ENCODE data around the gene FAM156A. TPM values are rescaled to one million over a fixed set of nuclear protein-coding genes. Genes with fewer than 3 reads are reported as not detected.
"Not testable (repeated sequence)": the region's sequence is repeated elsewhere in the genome, so short reads cannot be mapped to it uniquely, and the experiment has no call there.

Gene FAM156A
- polyA plus RNA-seq, 3 donors, result 3.4 to 92.6 (median 5.6) TPM

DNA sequence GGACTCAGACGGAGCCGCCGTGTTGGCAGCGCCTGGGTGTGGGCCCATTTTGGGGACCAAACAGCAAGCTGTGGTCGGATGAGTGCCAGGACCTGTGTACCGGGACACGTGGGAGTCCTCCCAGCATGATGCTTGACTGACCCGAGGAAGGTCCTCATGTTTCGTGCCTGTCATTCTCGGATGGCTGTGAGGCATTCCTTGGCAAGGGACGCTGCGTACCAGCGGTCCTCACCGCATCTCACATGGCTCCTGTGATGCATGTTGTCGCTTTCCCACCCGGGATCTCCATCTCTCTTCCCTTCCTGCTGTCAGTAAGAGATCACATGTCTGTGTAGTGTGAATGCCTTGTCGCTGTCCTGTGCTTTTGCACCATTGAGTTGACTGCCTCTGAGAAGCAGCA, 50.4 kb downstream of the FAM156A start:
- H3K4me1 ChIP-seq (ENCODE audit: control insufficient read depth in 1 of 2, insufficient read depth in 2 of 2, low read length in 2 of 2); H3K4me3 Mint-ChIP-seq; H3K9me3 ChIP-seq (replicated peaks in 1 of 2; ENCODE audit: control insufficient read depth in 1 of 2, insufficient read depth in 1 of 2, low read length in 2 of 2); H3K4me1 Mint-ChIP-seq; H3K4me3 ChIP-seq (replicated peaks in 1 of 3; ENCODE audit: low read depth in 2 of 3, low read length in 3 of 3); intact Hi-C loops (cut with micrococcal nuclease); H3K36me3 ChIP-seq (replicated peaks in 1 of 2; ENCODE audit: control insufficient read depth in 1 of 2, insufficient read depth in 2 of 2, low read length in 2 of 2); H3K27me3 ChIP-seq (ENCODE audit: control insufficient read depth in 2 of 2, insufficient read depth in 2 of 2, low read length in 2 of 2); H2AFZ ChIP-seq (ENCODE audit: insufficient read depth, low read depth, low read length, poor library complexity, severe bottlenecking); H4K20me1 ChIP-seq (ENCODE audit: insufficient read depth, low read length); H3K27ac Mint-ChIP-seq; H3K27me3 Mint-ChIP-seq (ENCODE audit: low read depth in 3 of 3); H3K36me3 Mint-ChIP-seq; H3K79me2 ChIP-seq (ENCODE audit: insufficient read depth, low read length); H3K9ac ChIP-seq (ENCODE audit: insufficient read depth, low read length, poor library complexity, severe bottlenecking); H3K4me2 ChIP-seq (replicated peaks; ENCODE audit: extremely low read depth, low read length, poor library complexity, severe bottlenecking); H3K9me3 Mint-ChIP-seq; DNase-seq; H3K27ac ChIP-seq (ENCODE audit: low read depth in 1 of 2, low read length in 2 of 2): not testable (repeated sequence)
- no CpG with 5 or more reads among the region's 17 CpGs for WGBS (ENCODE audit: insufficient coverage)

DNA sequence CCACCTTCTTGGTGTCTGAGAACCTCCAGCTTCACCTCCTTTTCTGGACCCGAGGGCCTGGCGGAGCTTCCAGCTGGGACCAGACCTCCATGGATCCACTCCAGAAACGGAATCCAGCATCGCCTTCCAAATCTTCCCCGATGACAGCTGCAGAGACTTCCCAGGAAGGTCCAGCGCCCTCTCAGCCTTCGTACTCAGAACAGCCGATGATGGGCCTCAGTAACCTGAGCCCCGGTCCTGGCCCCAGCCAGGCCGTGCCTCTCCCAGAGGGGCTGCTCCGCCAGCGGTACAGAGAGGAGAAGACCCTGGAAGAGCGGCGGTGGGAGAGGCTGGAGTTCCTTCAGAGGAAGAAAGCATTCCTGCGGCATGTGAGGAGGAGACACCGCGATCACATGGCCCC, 51.2 kb downstream of the FAM156A start:
- H3K4me2 ChIP-seq (replicated peaks; ENCODE audit: extremely low read depth, low read length, poor library complexity, severe bottlenecking); H3K79me2 ChIP-seq (ENCODE audit: insufficient read depth, low read length); H3K27ac Mint-ChIP-seq; H3K9me3 Mint-ChIP-seq; H3K4me1 ChIP-seq (ENCODE audit: control insufficient read depth in 1 of 2, insufficient read depth in 2 of 2, low read length in 2 of 2); H3K36me3 ChIP-seq (replicated peaks in 1 of 2; ENCODE audit: control insufficient read depth in 1 of 2, insufficient read depth in 2 of 2, low read length in 2 of 2); H4K20me1 ChIP-seq (ENCODE audit: insufficient read depth, low read length); H2AFZ ChIP-seq (ENCODE audit: insufficient read depth, low read depth, low read length, poor library complexity, severe bottlenecking); H3K4me3 Mint-ChIP-seq; H3K9ac ChIP-seq (ENCODE audit: insufficient read depth, low read length, poor library complexity, severe bottlenecking); H3K27ac ChIP-seq (ENCODE audit: low read depth in 1 of 2, low read length in 2 of 2); H3K9me3 ChIP-seq (replicated peaks in 1 of 2; ENCODE audit: control insufficient read depth in 1 of 2, insufficient read depth in 1 of 2, low read length in 2 of 2); H3K27me3 ChIP-seq (ENCODE audit: control insufficient read depth in 2 of 2, insufficient read depth in 2 of 2, low read length in 2 of 2); H3K4me3 ChIP-seq (replicated peaks in 1 of 3; ENCODE audit: low read depth in 2 of 3, low read length in 3 of 3); H3K4me1 Mint-ChIP-seq; H3K27me3 Mint-ChIP-seq (ENCODE audit: low read depth in 3 of 3); DNase-seq; H3K36me3 Mint-ChIP-seq; intact Hi-C loops (cut with micrococcal nuclease): not testable (repeated sequence)
- WGBS (ENCODE audit: insufficient coverage), result no CpG with 5 or more reads among the region's 17 CpGs

DNA sequence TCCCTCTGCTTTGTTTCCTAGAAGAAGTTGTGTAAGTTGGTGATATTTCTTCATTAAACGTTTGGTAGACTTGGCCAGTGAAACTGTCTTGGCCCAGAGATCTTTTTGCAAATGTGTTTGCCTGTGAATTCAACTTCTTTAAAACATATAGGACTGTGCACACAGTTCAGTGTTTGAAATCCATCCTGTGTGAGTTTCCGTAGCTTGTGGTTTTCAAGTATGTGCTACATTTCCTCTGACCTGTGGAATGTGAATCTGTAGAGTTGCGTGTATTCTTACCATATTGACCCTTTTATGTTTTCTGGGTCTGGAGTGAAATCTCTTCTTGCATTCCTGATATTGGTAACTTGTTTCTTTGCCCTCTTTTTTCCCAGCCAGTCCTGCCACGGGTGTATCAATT, 52.2 kb downstream of the FAM156A start:
- H3K79me2 ChIP-seq (ENCODE audit: insufficient read depth, low read length); H3K27me3 Mint-ChIP-seq (ENCODE audit: low read depth in 3 of 3); H3K27ac Mint-ChIP-seq; intact Hi-C loops (cut with micrococcal nuclease); H3K27me3 ChIP-seq (ENCODE audit: control insufficient read depth in 2 of 2, insufficient read depth in 2 of 2, low read length in 2 of 2); DNase-seq; H3K4me2 ChIP-seq (replicated peaks; ENCODE audit: extremely low read depth, low read length, poor library complexity, severe bottlenecking); H3K4me1 ChIP-seq (ENCODE audit: control insufficient read depth in 1 of 2, insufficient read depth in 2 of 2, low read length in 2 of 2); H3K36me3 ChIP-seq (replicated peaks in 1 of 2; ENCODE audit: control insufficient read depth in 1 of 2, insufficient read depth in 2 of 2, low read length in 2 of 2); H3K4me1 Mint-ChIP-seq; H3K4me3 Mint-ChIP-seq; H2AFZ ChIP-seq (ENCODE audit: insufficient read depth, low read depth, low read length, poor library complexity, severe bottlenecking); H3K36me3 Mint-ChIP-seq; H3K27ac ChIP-seq (ENCODE audit: low read depth in 1 of 2, low read length in 2 of 2); H4K20me1 ChIP-seq (ENCODE audit: insufficient read depth, low read length); H3K4me3 ChIP-seq (replicated peaks in 1 of 3; ENCODE audit: low read depth in 2 of 3, low read length in 3 of 3); H3K9me3 ChIP-seq (replicated peaks in 1 of 2; ENCODE audit: control insufficient read depth in 1 of 2, insufficient read depth in 1 of 2, low read length in 2 of 2); H3K9ac ChIP-seq (ENCODE audit: insufficient read depth, low read length, poor library complexity, severe bottlenecking); H3K9me3 Mint-ChIP-seq: not testable (repeated sequence)
- WGBS (ENCODE audit: insufficient coverage), result no CpG with 5 or more reads among the region's 4 CpGs

DNA sequence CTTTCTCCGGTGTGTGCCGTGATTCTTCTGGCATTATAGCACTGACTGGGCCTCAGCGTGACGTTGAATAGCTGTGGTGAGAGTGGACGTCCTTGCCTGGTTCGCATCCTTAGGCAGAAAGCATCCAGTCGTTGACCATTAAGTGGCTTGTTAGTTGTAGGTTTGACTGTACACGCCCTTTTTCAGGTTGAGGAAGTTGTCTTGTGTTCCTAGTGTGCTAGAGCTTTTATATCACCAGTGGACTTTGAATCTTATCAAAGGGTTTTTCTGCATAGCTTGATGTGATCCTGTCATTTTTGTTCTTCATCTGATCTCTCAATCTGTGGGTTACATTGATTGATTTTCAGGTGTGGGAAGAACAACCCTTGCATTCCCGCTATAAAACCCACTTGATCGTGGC, 52.8 kb downstream of the FAM156A start:
- H3K27me3 Mint-ChIP-seq (ENCODE audit: low read depth in 3 of 3); H3K27ac ChIP-seq (ENCODE audit: low read depth in 1 of 2, low read length in 2 of 2); H3K27ac Mint-ChIP-seq; H3K9ac ChIP-seq (ENCODE audit: insufficient read depth, low read length, poor library complexity, severe bottlenecking); H3K4me3 ChIP-seq (replicated peaks in 1 of 3; ENCODE audit: low read depth in 2 of 3, low read length in 3 of 3); H2AFZ ChIP-seq (ENCODE audit: insufficient read depth, low read depth, low read length, poor library complexity, severe bottlenecking); H3K36me3 Mint-ChIP-seq; H3K79me2 ChIP-seq (ENCODE audit: insufficient read depth, low read length); DNase-seq; H3K27me3 ChIP-seq (ENCODE audit: control insufficient read depth in 2 of 2, insufficient read depth in 2 of 2, low read length in 2 of 2); H3K4me1 Mint-ChIP-seq; H3K9me3 ChIP-seq (replicated peaks in 1 of 2; ENCODE audit: control insufficient read depth in 1 of 2, insufficient read depth in 1 of 2, low read length in 2 of 2); H4K20me1 ChIP-seq (ENCODE audit: insufficient read depth, low read length); intact Hi-C loops (cut with micrococcal nuclease); H3K36me3 ChIP-seq (replicated peaks in 1 of 2; ENCODE audit: control insufficient read depth in 1 of 2, insufficient read depth in 2 of 2, low read length in 2 of 2); H3K9me3 Mint-ChIP-seq; H3K4me2 ChIP-seq (replicated peaks; ENCODE audit: extremely low read depth, low read length, poor library complexity, severe bottlenecking); H3K4me3 Mint-ChIP-seq; H3K4me1 ChIP-seq (ENCODE audit: control insufficient read depth in 1 of 2, insufficient read depth in 2 of 2, low read length in 2 of 2): not testable (repeated sequence)
- no CpG with 5 or more reads among the region's 10 CpGs for WGBS (ENCODE audit: insufficient coverage)
